Natural killer cell (primary cell): ENCODE data around the gene GPC4. TPM values are rescaled to one million over a fixed set of nuclear protein-coding genes. Genes with fewer than 3 reads are reported as not detected.
"Not testable (repeated sequence)": the region's sequence is repeated elsewhere in the genome, so short reads cannot be mapped to it uniquely, and the experiment has no call there.

Source experiments
- ATAC-seq, 3 donors: fragments of 150-1000 bp in 2 of 3; fragments of 200-7000 bp in 1 of 3; cut with Tn5 transposase; 1 replicate in 1 of 3; 2 replicates in 2 of 3; pipeline ENCODE4 v1.10.0; 2021; ENCODE audit warnings: mild to moderate bottlenecking in 2 of 3, moderate library complexity in 2 of 3
- DNase-seq, 2 donors: peaks; one replicate each; pipeline versions ENCODE4 v3.0.0 to v3.0.0-alpha.2; 2013 to 2021; ENCODE audit warnings: mixed read lengths in 1 of 2
- H3K27ac ChIP-seq: one replicate; pipeline ENCODE4 v1.5.1; 2013; ENCODE audit warnings: mild to moderate bottlenecking, low read length
- H3K27me3 ChIP-seq: one replicate; pipeline ENCODE4 v1.6.1; 2013; ENCODE audit warnings: low read length; ENCODE audit not compliant: control insufficient read depth, insufficient read depth
- H3K36me3 ChIP-seq: one replicate; pipeline ENCODE4 v1.6.1; 2013; ENCODE audit warnings: low read length; ENCODE audit not compliant: control insufficient read depth, insufficient read depth
- H3K4me1 ChIP-seq: one replicate; pipeline ENCODE4 v1.6.1; 2013; ENCODE audit warnings: low read length; ENCODE audit not compliant: control insufficient read depth, insufficient read depth
- H3K4me3 ChIP-seq: one replicate; pipeline ENCODE4 v1.5.1; 2013; ENCODE audit warnings: low read length
- H3K9me3 ChIP-seq: one replicate; pipeline ENCODE4 v1.6.1; 2013; ENCODE audit warnings: low read length; ENCODE audit not compliant: control insufficient read depth, insufficient read depth
- H3K27ac Mint-ChIP-seq, 2 donors: one replicate each; pipeline ENCODE4 v1.8.0; 2022; ENCODE audit warnings: mild to moderate bottlenecking in 2 of 2, mixed read lengths in 2 of 2, moderate library complexity in 1 of 2
- H3K27me3 Mint-ChIP-seq, 2 donors: one replicate each; pipeline ENCODE4 v1.8.0; 2022; ENCODE audit warnings: low read depth in 2 of 2, mixed read lengths in 2 of 2
- H3K36me3 Mint-ChIP-seq: one replicate; pipeline ENCODE4 v1.8.0; 2022; ENCODE audit warnings: mixed read lengths
- H3K4me1 Mint-ChIP-seq, 2 donors: one replicate each; pipeline ENCODE4 v1.8.0; 2022; ENCODE audit warnings: mixed read lengths in 2 of 2
- H3K4me3 Mint-ChIP-seq: one replicate; pipeline ENCODE4 v1.8.0; 2022; ENCODE audit warnings: mild to moderate bottlenecking, moderate library complexity, mixed read lengths
- H3K9me3 Mint-ChIP-seq, 2 donors: one replicate each; pipeline ENCODE4 v1.8.0; 2022; ENCODE audit warnings: mixed read lengths in 2 of 2
- WGBS: methylation state at CpG from one replicate; pipeline ENCODE4 v1.1.7; 2013; ENCODE audit warnings: missing lambda C conversion rate; ENCODE audit not compliant: insufficient coverage; 5-methylcytosine and 5-hydroxymethylcytosine counted together
- intact Hi-C: fragments of 100-400 bp; cut with micrococcal nuclease; formaldehyde crosslinking; loops from one replicate; pipeline ENCODE4 v1.14.2; 2022
- total RNA-seq, 4 donors: library from RNA; stranded (reverse); fragments of 120-200 nt in 1 of 4; gene quantifications; one replicate each; pipeline versions ENCODE4 v1.2.3 to v1.2.4, GENCODE V29; 2013 to 2022
- TF ChIP-seq, protein P1 (sequence below): fragments of 200-600 bp; IDR thresholded peaks from one replicate; pipeline ENCODE4 v1.8.0; 2022; ENCODE audit warnings: antibody characterized with exemption

The GPC4 gene
- total RNA-seq, 3 donors from 2014 or later (not counting 1 experiment from before 2014, with no cell fraction given), result 0.08 TPM; not detected in 2

- TF ChIP-seq, protein P1, sequence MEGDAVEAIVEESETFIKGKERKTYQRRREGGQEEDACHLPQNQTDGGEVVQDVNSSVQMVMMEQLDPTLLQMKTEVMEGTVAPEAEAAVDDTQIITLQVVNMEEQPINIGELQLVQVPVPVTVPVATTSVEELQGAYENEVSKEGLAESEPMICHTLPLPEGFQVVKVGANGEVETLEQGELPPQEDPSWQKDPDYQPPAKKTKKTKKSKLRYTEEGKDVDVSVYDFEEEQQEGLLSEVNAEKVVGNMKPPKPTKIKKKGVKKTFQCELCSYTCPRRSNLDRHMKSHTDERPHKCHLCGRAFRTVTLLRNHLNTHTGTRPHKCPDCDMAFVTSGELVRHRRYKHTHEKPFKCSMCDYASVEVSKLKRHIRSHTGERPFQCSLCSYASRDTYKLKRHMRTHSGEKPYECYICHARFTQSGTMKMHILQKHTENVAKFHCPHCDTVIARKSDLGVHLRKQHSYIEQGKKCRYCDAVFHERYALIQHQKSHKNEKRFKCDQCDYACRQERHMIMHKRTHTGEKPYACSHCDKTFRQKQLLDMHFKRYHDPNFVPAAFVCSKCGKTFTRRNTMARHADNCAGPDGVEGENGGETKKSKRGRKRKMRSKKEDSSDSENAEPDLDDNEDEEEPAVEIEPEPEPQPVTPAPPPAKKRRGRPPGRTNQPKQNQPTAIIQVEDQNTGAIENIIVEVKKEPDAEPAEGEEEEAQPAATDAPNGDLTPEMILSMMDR, result no peak
- ATAC-seq (no peak), DNase-seq (no peak)
- Mint-ChIP-seq H3K9me3 (no peaks in the 10 kb centered on the region), H3K27me3 (peaks cover 0 to 23% of the 10 kb centered on the region in 2 donors), H3K27ac (no peak overlapping the region), H3K36me3 (no peaks in the 10 kb centered on the region), H3K4me3 (no peak overlapping the region), H3K4me1 (no peaks in the 10 kb centered on the region)
- Histone ChIP-seq H3K9me3 (no peaks in the 10 kb centered on the region), H3K36me3 (no peaks in the 10 kb centered on the region), H3K27me3 (no peaks in the 10 kb centered on the region), H3K4me1 (no peaks in the 10 kb centered on the region), H3K4me3 (no peak overlapping the region), H3K27ac (no peak overlapping the region)
- intact Hi-C loops, result no loop called here
- 80% methylated on average over 2 of the region's 4 CpGs for WGBS
Observed at GRCh38 chrX:133332737-133333136, 82.6 kb downstream of the GPC4 start.

DNA sequence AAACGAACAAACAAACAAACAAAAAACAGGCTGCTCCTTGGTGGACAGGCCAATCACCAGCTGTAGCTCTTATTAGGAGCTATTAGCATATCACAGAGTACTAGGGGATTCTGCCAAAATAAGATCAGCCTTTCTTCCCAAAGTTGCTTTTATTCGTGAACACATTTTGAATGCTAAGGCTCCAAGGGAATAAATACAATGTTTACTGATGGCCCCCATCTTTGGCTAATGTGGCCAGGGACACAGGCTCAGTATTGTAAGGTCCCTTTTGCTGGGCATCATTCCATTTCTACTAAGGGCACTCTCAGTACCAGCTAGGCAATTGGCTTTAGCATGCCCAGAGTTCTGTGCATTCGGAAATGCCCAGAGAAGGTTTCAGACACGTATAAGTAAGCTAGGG is 84.3 kb downstream of the GPC4 start:
- ATAC-seq, result no peak
- no peaks in the 10 kb centered on the region for H3K9me3 ChIP-seq
- Mint-ChIP-seq H3K36me3 (no peaks in the 10 kb centered on the region), H3K4me1 (no peaks in the 10 kb centered on the region), H3K4me3 (no peak overlapping the region), H3K27me3 (peaks cover 0 to 14% of the 10 kb centered on the region in 2 donors), H3K9me3 (no peaks in the 10 kb centered on the region), H3K27ac (no peak overlapping the region)
- TF ChIP-seq, protein P1, result no peak
- DNase-seq, result no peak
- no peaks in the 10 kb centered on the region for H3K27me3 ChIP-seq
- intact Hi-C loops, result no loop called here
- H3K4me1 ChIP-seq, result no peaks in the 10 kb centered on the region
- no peak overlapping the region for H3K27ac ChIP-seq
- WGBS, result 95% methylated on average over 3 of the region's 4 CpGs
- no peaks in the 10 kb centered on the region for H3K36me3 ChIP-seq
- no peak overlapping the region for H3K4me3 ChIP-seq

- no peaks in the 10 kb centered on the region for H3K27me3 ChIP-seq
Observed at GRCh38 chrX:133325422-133325821, 89.9 kb downstream of the GPC4 start.

GRCh38 chrX:133323431-133323830 is 91.9 kb downstream of the GPC4 start:
- intact Hi-C loops, result no loop called here
- no peak overlapping the region for H3K27ac ChIP-seq
- Mint-ChIP-seq H3K27me3 (peaks cover 0 to 11% of the 10 kb centered on the region in 2 donors), H3K9me3 (no peaks in the 10 kb centered on the region), H3K4me3 (no peak overlapping the region), H3K4me1 (no peaks in the 10 kb centered on the region), H3K27ac (no peak overlapping the region), H3K36me3 (no peaks in the 10 kb centered on the region)
- TF ChIP-seq, protein P1, result no peak
- H3K4me3 ChIP-seq, result no peak overlapping the region
- H3K9me3 ChIP-seq, result no peaks in the 10 kb centered on the region
- ATAC-seq (no peak), DNase-seq (no peak)
- H3K4me1 ChIP-seq, result no peaks in the 10 kb centered on the region
- H3K27me3 ChIP-seq, result no peaks in the 10 kb centered on the region
- H3K36me3 ChIP-seq, result no peaks in the 10 kb centered on the region
- WGBS, result 8% methylated on average over 2 of the region's 2 CpGs

More at GRCh38 chrX:133325422-133325821, 89.9 kb downstream of the GPC4 start:
- Mint-ChIP-seq H3K27ac (no peak overlapping the region), H3K27me3 (peaks cover 0 to 11% of the 10 kb centered on the region in 2 donors), H3K9me3 (no peaks in the 10 kb centered on the region), H3K4me1 (no peaks in the 10 kb centered on the region), H3K4me3 (no peak overlapping the region), H3K36me3 (no peaks in the 10 kb centered on the region)
- no peak overlapping the region for H3K27ac ChIP-seq
- TF ChIP-seq, protein P1, result no peak
- no peaks in the 10 kb centered on the region for H3K4me1 ChIP-seq
- H3K9me3 ChIP-seq, result no peaks in the 10 kb centered on the region
- intact Hi-C loops, result no loop called here
- no peaks in the 10 kb centered on the region for H3K36me3 ChIP-seq
- no peak for ATAC-seq
- H3K4me3 ChIP-seq, result no peak overlapping the region
- no peak for DNase-seq

DNA sequence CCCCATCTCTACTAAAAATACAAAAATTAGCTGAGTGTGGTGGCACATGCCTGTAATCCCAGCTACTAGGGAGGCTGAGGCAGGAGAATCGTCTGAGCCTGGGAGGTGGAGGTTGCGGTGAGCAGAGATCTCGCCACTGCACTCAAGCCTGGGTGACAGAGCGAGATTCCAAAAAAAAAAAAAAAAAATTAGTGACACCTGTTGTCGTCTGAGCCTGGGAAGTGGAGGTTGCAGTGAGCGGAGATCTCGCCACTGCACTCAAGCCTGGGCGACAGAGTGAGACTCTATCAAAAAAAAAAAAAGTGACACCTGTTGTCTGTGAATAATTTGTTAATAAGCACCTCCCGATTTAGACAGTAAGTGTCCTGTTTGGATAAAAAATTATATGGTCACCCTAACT is 93.0 kb downstream of the GPC4 start:
- H3K36me3 ChIP-seq, H3K27ac Mint-ChIP-seq, ATAC-seq, intact Hi-C loops, H3K9me3 Mint-ChIP-seq, DNase-seq, H3K27me3 ChIP-seq, H3K4me1 Mint-ChIP-seq, H3K27ac ChIP-seq, H3K4me3 ChIP-seq, H3K4me1 ChIP-seq, H3K9me3 ChIP-seq, H3K4me3 Mint-ChIP-seq, H3K36me3 Mint-ChIP-seq: not testable (repeated sequence)
- peaks cover 0 to 15% of the 10 kb centered on the region in 2 donors for H3K27me3 Mint-ChIP-seq
- WGBS, result 76% methylated on average over 7 of the region's 9 CpGs
